Fibroblast of the conjunctiva (primary cell): ENCODE measurements around the gene KRT76.

Source experiments
- DNase-seq: peaks from one replicate; pipeline ENCODE4 v3.0.0-alpha.2; 2010; ENCODE audit warnings: low read depth

The KRT76 gene

GRCh38 chr12:52730383-52730782, 46.8 kb downstream of the KRT76 start:
- no peak for DNase-seq

GRCh38 chr12:52729147-52729546, 48.0 kb downstream of the KRT76 start:
- DNase-seq = no peak

- no peak for DNase-seq
Observed at GRCh38 chr12:52728374-52728773, 48.8 kb downstream of the KRT76 start.

GRCh38 chr12:52727037-52727436, 50.1 kb downstream of the KRT76 start:
- no peak for DNase-seq

GRCh38 chr12:52726451-52726850, 50.7 kb downstream of the KRT76 start:
- no peak for DNase-seq

- no peak for DNase-seq
Observed at GRCh38 chr12:52724384-52724783, 52.8 kb downstream of the KRT76 start.

GRCh38 chr12:52722680-52723079, 54.5 kb downstream of the KRT76 start:
- no peak for DNase-seq

GRCh38 chr12:52721838-52722470, 55.2 kb downstream of the KRT76 start:
- no peak for DNase-seq

GRCh38 chr12:52720365-52720886, 56.7 kb downstream of the KRT76 start:
- DNase-seq = no peak
